Right cardiac atrium (tissue), 5 donors: ENCODE data around the gene BCL10. TPM values are rescaled to one million over a fixed set of nuclear protein-coding genes. Genes with fewer than 3 reads are reported as not detected.

Experiments
- ATAC-seq, 2 donors: fragments of 200-7000 bp; cut with Tn5 transposase; one replicate each; pipeline versions ENCODE4 v1.8.0 to v1.9.1; 2020; ENCODE audit warnings: moderate library complexity in 2 of 2, mild to moderate bottlenecking in 1 of 2
- DNase-seq, 3 donors: peaks; one replicate each; pipeline ENCODE4 v3.0.0-alpha.2; 2020
- H3K27ac ChIP-seq: one replicate; pipeline ENCODE4 v1.5.1; 2013; ENCODE audit warnings: mild to moderate bottlenecking, low read length, control low read depth, moderate library complexity
- H3K27me3 ChIP-seq: one replicate; pipeline ENCODE4 v1.6.1; 2013; ENCODE audit not compliant: control insufficient read depth, insufficient read depth
- H3K4me1 ChIP-seq: one replicate; pipeline ENCODE4 v1.6.1; 2013; ENCODE audit warnings: low read length; ENCODE audit not compliant: control insufficient read depth, insufficient read depth
- H3K4me3 ChIP-seq: one replicate; pipeline ENCODE4 v1.5.1; 2013; ENCODE audit warnings: low read length, control low read depth
- H3K9me3 ChIP-seq: one replicate; pipeline ENCODE4 v1.6.1; 2013; ENCODE audit warnings: low read length; ENCODE audit not compliant: control insufficient read depth
- WGBS: extraction: QIAGEN DNeasy Blood & Tissue Kit; methylation state at CpG from one replicate; pipeline ENCODE4 v1.1.7; 2013; 5-methylcytosine and 5-hydroxymethylcytosine counted together
- intact Hi-C, 4 donors: fragments of 100-400 bp; cut with DNase I; formaldehyde crosslinking; loops; one replicate each; pipeline versions ENCODE4 v1.11.0 to v1.14.0; 2022 to 2023
- polyA plus RNA-seq: library from polyadenylated mRNA; stranded (reverse); fragments of 200-250 nt; gene quantifications from one replicate; pipeline ENCODE4 v1.2.3, GENCODE V29; 2013
- total RNA-seq, 4 donors: library from RNA; stranded (reverse); fragmentation: NEBNext Ultra II Directional; extraction: Animal tissue kit (Norgen Biotek cat#: 25700); gene quantifications; one replicate each; pipeline ENCODE4 v1.2.1, GENCODE V29; 2021
- donor health status: healthy with polysubstance abuse.
- donor health status: DM: no; HTN: yes; CAD: no.
- donor health status: DM: no; HTN: no; CAD: no.
- donor health status: DM: no; HTN: yes; CAD: no; lungs with severe emphysema.
- donor health status: DM: yes; HTN: yes; CAD: no.

Gene BCL10
- total and polyA plus RNA-seq, 5 donors = 5.7 to 11.7 (median 10.4) TPM

- WGBS = 42% methylated on average over 11 of the region's 11 CpGs
- peak in 1 of 3 donors; percentile 35 for DNase-seq
- peaks cover 2% of the 10 kb centered on the region for H3K4me1 ChIP-seq
- H3K27ac ChIP-seq = peak overlapping the region; percentile 65
- no peaks in the 10 kb centered on the region for H3K9me3 ChIP-seq
- ATAC-seq = peak; percentile 90 to 92
- no peak overlapping the region for H3K4me3 ChIP-seq
- intact Hi-C loops = no loop called here
- no peaks in the 10 kb centered on the region for H3K27me3 ChIP-seq
Observed at GRCh38 chr1:85297855-85298629, 21.6 kb upstream of the BCL10 start.

DNA sequence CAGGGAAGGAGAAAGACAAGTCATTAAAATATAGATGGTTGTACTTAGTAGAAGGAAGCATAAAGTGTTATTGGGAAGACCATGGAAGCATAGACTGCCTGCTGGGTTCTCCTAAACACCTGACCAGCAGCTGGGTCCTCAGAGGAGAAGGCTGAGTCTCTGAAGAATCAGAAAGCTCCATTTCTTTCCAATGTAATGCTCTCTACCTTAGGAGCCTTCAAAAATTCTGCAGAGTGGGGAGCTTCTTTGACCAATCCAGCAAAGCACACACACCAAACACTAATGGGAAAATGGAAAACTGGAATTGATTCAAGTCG lies 21.1 kb upstream of the BCL10 start:
- H3K27ac ChIP-seq = no peak overlapping the region
- H3K9me3 ChIP-seq = no peaks in the 10 kb centered on the region
- H3K4me1 ChIP-seq = peaks cover 2% of the 10 kb centered on the region
- 44% methylated on average over 1 of the region's 1 CpG for WGBS
- intact Hi-C loops = no loop called here
- no peaks in the 10 kb centered on the region for H3K27me3 ChIP-seq
- ATAC-seq = no peak
- H3K4me3 ChIP-seq = no peak overlapping the region
- DNase-seq = no peak

DNA sequence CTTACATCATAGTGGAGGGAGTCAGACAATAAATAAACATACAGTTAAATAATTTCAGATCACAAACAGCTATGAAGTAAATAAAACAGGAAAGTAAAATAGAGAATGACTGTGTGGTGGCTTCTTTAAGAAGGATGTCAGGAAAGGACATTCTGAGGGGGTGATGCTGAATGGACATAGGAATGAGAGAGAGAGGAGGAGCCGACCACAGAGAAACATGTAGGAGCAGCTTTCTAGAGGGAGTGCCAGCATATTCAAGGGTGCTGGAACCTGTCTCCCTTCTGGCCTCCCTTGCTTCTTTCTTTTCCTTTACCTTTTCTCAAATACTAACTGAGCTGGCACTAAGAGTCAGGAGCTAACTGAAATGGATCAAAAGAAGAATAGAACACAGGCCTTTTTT lies 20.5 kb upstream of the BCL10 start:
- 56% methylated on average over 1 of the region's 1 CpG for WGBS
- no peak overlapping the region for H3K4me3 ChIP-seq
- no peak for ATAC-seq
- no peaks in the 10 kb centered on the region for H3K27me3 ChIP-seq
- intact Hi-C loops = no loop called here
- H3K27ac ChIP-seq = no peak overlapping the region
- H3K4me1 ChIP-seq = peaks cover 2% of the 10 kb centered on the region
- no peak for DNase-seq
- no peaks in the 10 kb centered on the region for H3K9me3 ChIP-seq

DNA sequence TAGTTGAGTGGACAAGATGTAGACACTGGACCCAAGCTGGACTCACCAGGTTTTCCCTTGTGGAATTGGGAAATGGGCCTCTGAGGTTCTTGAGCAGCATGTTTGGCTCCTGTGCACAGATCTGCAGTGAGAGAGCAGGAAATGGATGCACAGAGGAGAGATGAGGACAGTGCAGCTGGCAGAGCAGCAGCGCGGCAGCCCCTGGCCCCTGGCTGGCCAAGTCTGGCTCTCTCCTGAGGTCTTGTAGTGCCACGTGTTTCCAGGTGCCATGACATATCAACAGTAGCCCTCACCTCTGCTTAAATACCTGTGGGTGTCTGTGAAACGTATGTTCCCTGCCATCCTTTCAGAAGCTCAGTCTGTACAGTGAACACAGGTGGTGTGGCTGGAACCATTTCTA lies 19.2 kb upstream of the BCL10 start:
- DNase-seq = no peak
- H3K27me3 ChIP-seq = no peaks in the 10 kb centered on the region
- H3K27ac ChIP-seq = no peak overlapping the region
- intact Hi-C loops = no loop called here
- no peak for ATAC-seq
- WGBS = 85% methylated on average over 4 of the region's 4 CpGs
- H3K9me3 ChIP-seq = no peaks in the 10 kb centered on the region
- peaks cover 2% of the 10 kb centered on the region for H3K4me1 ChIP-seq
- H3K4me3 ChIP-seq = no peak overlapping the region

DNA sequence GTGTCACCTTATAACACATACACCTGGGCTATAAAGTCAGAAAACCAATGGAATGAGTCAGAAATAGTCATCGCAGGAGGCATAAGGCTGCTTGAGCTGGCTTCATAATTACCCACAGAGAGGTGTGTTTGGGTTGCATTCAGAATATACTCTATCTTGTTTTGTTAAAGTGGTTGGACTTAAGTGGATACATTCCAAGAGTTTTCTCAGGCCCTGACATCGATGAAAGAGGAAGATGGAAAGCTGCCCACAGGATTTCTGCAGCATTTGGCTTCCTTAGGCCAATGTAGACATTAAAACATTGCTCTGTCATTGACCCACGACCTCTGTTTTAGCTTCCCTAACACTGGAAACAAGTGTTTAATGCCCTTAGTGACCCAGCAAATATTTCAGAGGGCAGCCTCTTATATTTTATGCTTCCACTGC lies 18.6 kb upstream of the BCL10 start:
- intact Hi-C loops = no loop called here
- ATAC-seq (no peak), DNase-seq (no peak)
- 42% methylated on average over 3 of the region's 3 CpGs for WGBS
- H3K4me1 ChIP-seq = peaks cover 2% of the 10 kb centered on the region
- H3K9me3 ChIP-seq = no peaks in the 10 kb centered on the region
- H3K4me3 ChIP-seq = no peak overlapping the region
- no peak overlapping the region for H3K27ac ChIP-seq
- no peaks in the 10 kb centered on the region for H3K27me3 ChIP-seq

DNA sequence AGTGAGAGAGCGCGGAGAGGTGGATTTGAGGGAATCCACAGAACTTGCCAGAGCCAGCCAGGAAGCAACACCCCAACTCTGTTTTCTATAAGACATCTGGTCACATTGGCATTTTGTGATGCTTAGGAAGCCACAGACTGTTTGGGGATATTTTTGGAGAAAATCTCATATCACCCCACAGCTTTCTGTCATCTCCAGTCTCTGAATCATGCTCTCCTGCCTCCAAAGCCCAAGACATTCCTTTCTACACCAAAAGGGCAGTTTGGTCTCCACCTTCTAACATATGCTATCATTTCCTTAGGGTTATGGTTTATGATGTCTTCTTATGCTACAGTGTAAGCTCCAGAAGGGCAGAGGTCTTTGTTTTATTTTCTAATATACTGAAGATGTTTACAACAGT lies 14.4 kb upstream of the BCL10 start:
- H3K27me3 ChIP-seq = no peaks in the 10 kb centered on the region
- H3K4me1 ChIP-seq = no peaks in the 10 kb centered on the region
- H3K9me3 ChIP-seq = no peaks in the 10 kb centered on the region
- ATAC-seq (no peak), DNase-seq (no peak)
- WGBS = 96% methylated on average over 2 of the region's 2 CpGs
- H3K4me3 ChIP-seq = no peak overlapping the region
- H3K27ac ChIP-seq = no peak overlapping the region
- intact Hi-C loops = no loop called here

- intact Hi-C loops = no loop called here
- Histone ChIP-seq H3K27me3 (no peaks in the 10 kb centered on the region), H3K27ac (no peak overlapping the region), H3K9me3 (no peaks in the 10 kb centered on the region), H3K4me1 (no peaks in the 10 kb centered on the region), H3K4me3 (no peak overlapping the region)
- ATAC-seq (peak in 1 of 2 donors; percentile 39), DNase-seq (no peak)
- 80% methylated on average over 4 of the region's 4 CpGs for WGBS
Observed at GRCh38 chr1:85289848-85290335, 13.5 kb upstream of the BCL10 start.

GRCh38 chr1:85289207-85289847 lies 12.9 kb upstream of the BCL10 start:
- Histone ChIP-seq H3K9me3 (no peaks in the 10 kb centered on the region), H3K27ac (no peak overlapping the region), H3K4me3 (no peak overlapping the region), H3K27me3 (no peaks in the 10 kb centered on the region), H3K4me1 (no peaks in the 10 kb centered on the region)
- no peak for ATAC-seq
- no peak for DNase-seq
- 90% methylated on average over 9 of the region's 9 CpGs for WGBS
- intact Hi-C loops = no loop called here

GRCh38 chr1:85284202-85284601 lies 7.8 kb upstream of the BCL10 start:
- ATAC-seq = no peak
- DNase-seq = no peak
- H3K27me3 ChIP-seq = no peaks in the 10 kb centered on the region
- no peaks in the 10 kb centered on the region for H3K4me1 ChIP-seq
- H3K9me3 ChIP-seq = no peaks in the 10 kb centered on the region
- WGBS = 97% methylated on average over 2 of the region's 2 CpGs
- H3K4me3 ChIP-seq = no peak overlapping the region
- intact Hi-C loops = no loop called here
- no peak overlapping the region for H3K27ac ChIP-seq

GRCh38 chr1:85283475-85284199 lies 7.2 kb upstream of the BCL10 start:
- Histone ChIP-seq H3K9me3 (no peaks in the 10 kb centered on the region), H3K27me3 (no peaks in the 10 kb centered on the region), H3K4me1 (no peaks in the 10 kb centered on the region), H3K27ac (no peak overlapping the region), H3K4me3 (no peak overlapping the region)
- ATAC-seq = peak; percentile 59 to 63
- peak in 1 of 3 donors; percentile 62 for DNase-seq
- WGBS = 89% methylated on average over 11 of the region's 11 CpGs
- intact Hi-C loops = no loop called here

DNA sequence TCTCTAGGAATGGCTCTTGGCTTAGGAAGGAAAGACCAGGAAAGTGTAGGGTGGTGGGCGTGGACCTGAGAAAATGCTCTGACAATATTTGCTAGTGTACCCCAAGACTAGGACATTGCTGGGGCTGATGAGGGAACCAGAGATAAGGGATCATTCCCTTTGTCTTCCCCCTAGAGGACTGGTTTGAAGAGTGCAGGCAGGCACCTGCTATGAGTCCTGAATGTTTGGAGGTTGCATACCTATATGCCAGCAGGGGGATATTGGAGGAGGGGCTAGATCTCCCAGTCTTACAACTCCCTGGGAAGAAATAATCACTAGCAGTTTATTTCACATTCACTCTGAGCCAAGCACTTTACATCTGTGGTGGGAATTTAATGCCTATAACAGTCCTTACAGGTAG lies 6.0 kb upstream of the BCL10 start:
- DNase-seq (no peak), ATAC-seq (no peak)
- intact Hi-C loops = no loop called here
- H3K27ac ChIP-seq = no peak overlapping the region
- H3K27me3 ChIP-seq = no peaks in the 10 kb centered on the region
- H3K4me1 ChIP-seq = no peaks in the 10 kb centered on the region
- no peaks in the 10 kb centered on the region for H3K9me3 ChIP-seq
- 96% methylated on average over 1 of the region's 1 CpG for WGBS
- H3K4me3 ChIP-seq = no peak overlapping the region
